HG02973 (cell line): Measurements from ENCODE around the gene RSPH1.
A peak's percentile ranks its signal among the peaks of the same experiment; 100 is the strongest.

ENCODE experiments used
- ATAC-seq: cut with Tn5 transposase; IDR thresholded peaks from one replicate; pipeline ENCODE4 v1.9.1; 2021; ENCODE audit warnings: moderate library complexity; ENCODE audit not compliant: unreplicated experiment

The RSPH1 gene

GRCh38 chr21:42468491-42469131, 27.4 kb downstream of the RSPH1 start:
- ATAC-seq, result no peak

GRCh38 chr21:42467140-42467983, 28.7 kb downstream of the RSPH1 start:
- ATAC-seq, result no peak

GRCh38 chr21:42466700-42467099, 29.3 kb downstream of the RSPH1 start:
- ATAC-seq, result no peak

GRCh38 chr21:42465803-42466127, 30.3 kb downstream of the RSPH1 start:
- no peak for ATAC-seq

GRCh38 chr21:42465008-42465802, 30.8 kb downstream of the RSPH1 start:
- no peak for ATAC-seq

- ATAC-seq, result no peak
Measured at GRCh38 chr21:42463861-42464515, 32.0 kb downstream of the RSPH1 start.

GRCh38 chr21:42461881-42462877, 33.8 kb downstream of the RSPH1 start:
- no peak for ATAC-seq

- ATAC-seq, result no peak
Measured at GRCh38 chr21:42461185-42461520, 34.9 kb downstream of the RSPH1 start.

- ATAC-seq, result peak; percentile 42
Measured at GRCh38 chr21:42460391-42461184, 35.4 kb downstream of the RSPH1 start.

- no peak for ATAC-seq
Measured at GRCh38 chr21:42459546-42460215, 36.3 kb downstream of the RSPH1 start.

GRCh38 chr21:42459082-42459460, 37.0 kb downstream of the RSPH1 start:
- no peak for ATAC-seq

GRCh38 chr21:42456457-42456856, 39.6 kb downstream of the RSPH1 start:
- ATAC-seq, result no peak

GRCh38 chr21:42455754-42456440, 40.1 kb downstream of the RSPH1 start:
- no peak for ATAC-seq

GRCh38 chr21:42455196-42455595, 40.8 kb downstream of the RSPH1 start:
- ATAC-seq, result no peak

GRCh38 chr21:42454786-42455185, 41.2 kb downstream of the RSPH1 start:
- no peak for ATAC-seq

GRCh38 chr21:42453986-42454570, 41.9 kb downstream of the RSPH1 start:
- ATAC-seq, result no peak

- no peak for ATAC-seq
Measured at GRCh38 chr21:42453224-42453985, 42.6 kb downstream of the RSPH1 start.
